ENCODE measurements around the gene SLC13A3. TPM values are rescaled to one million over a fixed set of nuclear protein-coding genes. Genes with fewer than 3 reads are reported as not detected.

The SLC13A3 gene
- total and polyA plus RNA-seq, 2 of the 4 experiments (the other 2 are of a cell fraction) = 2.5 to 4.2 TPM

GRCh38 chr20:46652699-46653098 lies 1.4 kb upstream of the SLC13A3 start:
- Histone ChIP-seq H3K18ac (ENCODE audit: low read depth, low read length) (no peak overlapping the region), H3K4ac (ENCODE audit: low read depth, low read length) (no peak overlapping the region), H3K36me3 (ENCODE audit: control insufficient read depth, insufficient read depth, low read length) (no peaks in the 10 kb centered on the region), H3K14ac (replicated peaks; ENCODE audit: low read depth, low read length) (no peak overlapping the region), H3K23ac (ENCODE audit: low read depth, low read length) (no peak overlapping the region), H3K9me1 (ENCODE audit: insufficient read depth, low read length) (no peaks in the 10 kb centered on the region), H3K56ac (ENCODE audit: extremely low read depth, insufficient read depth, low read length) (no peak overlapping the region), H3K4me3 (ENCODE audit: insufficient read depth, low read depth, low read length) (no peak overlapping the region), H3K27ac (ENCODE audit: insufficient read depth, low read length) (no peak overlapping the region), H2BK15ac (ENCODE audit: low read depth, low read length) (no peak overlapping the region), H2AFZ (replicated peaks; ENCODE audit: low read length, poor library complexity) (no peak overlapping the region), H3K9me3 (ENCODE audit: control insufficient read depth, insufficient read depth, low read length) (no peaks in the 10 kb centered on the region), H4K91ac (ENCODE audit: insufficient read depth, low read depth, low read length) (no peak overlapping the region), H4K20me1 (ENCODE audit: insufficient read depth, low read length) (no peaks in the 10 kb centered on the region), H2BK120ac (ENCODE audit: low read depth, low read length) (no peak overlapping the region), H2AK5ac (ENCODE audit: low read depth, low read length) (no peak overlapping the region), H3K9ac (ENCODE audit: low read depth, low read length) (no peak overlapping the region), H3K4me1 (ENCODE audit: control insufficient read depth, insufficient read depth, low read length) (no peaks in the 10 kb centered on the region), H2AK9ac (replicated peaks; ENCODE audit: low read depth, low read length, poor library complexity) (no peak overlapping the region), H2BK5ac (ENCODE audit: low read depth, low read length, poor library complexity, severe bottlenecking) (no peak overlapping the region), H3K4me2 (ENCODE audit: low read depth, low read length) (no peak overlapping the region), H4K5ac (ENCODE audit: low read depth, low read length) (no peak overlapping the region), H3K27me3 (ENCODE audit: control insufficient read depth, insufficient read depth, low read length) (peaks cover 27% of the 10 kb centered on the region), H3K79me1 (ENCODE audit: low read depth in 1 of 2, low read length in 2 of 2) (no peaks in the 10 kb centered on the region), H4K8ac (ENCODE audit: low read depth in 2 of 2, low read length in 2 of 2) (no peak overlapping the region), H2BK20ac (ENCODE audit: low read depth, low read length) (no peak overlapping the region)
- POLR2A ChIA-PET (ENCODE audit: unreplicated experiment) = no interaction called here
- dilution Hi-C loops (cut with HindIII; ENCODE audit: low sequenced_read_pairs, unreplicated experiment) = no loop called here
- CTCF ChIA-PET = no interaction called here
- BruUV-seq (replicated peaks) = no TSS peak
- ATAC-seq (ENCODE audit: low read depth) (no peak), DNase-seq (peak; percentile 37)
- in situ Hi-C loops (cut with MboI; ENCODE audit: low sequenced_read_pairs) = no loop called here
- intact Hi-C loops (cut with micrococcal nuclease) = loop anchor here (10.0 kb wide), 1 partner anchor 58 kb away; no protein-coding TSS in a partner anchor
- TF ChIP-seq RFX5 (IDR thresholded peaks at IDR 0.05; ENCODE audit: low read depth, low read length) (no peak), MAZ (IDR thresholded peaks at IDR 0.05; ENCODE audit: borderline replicate concordance, low read depth, low read length) (no peak), FOS (IDR thresholded peaks at IDR 0.05; ENCODE audit: low read depth, low read length) (0 out of 2 replicates have a peak, but pooled peaks have one; percentile 22), CTCF (conservative IDR thresholded peaks at IDR 0.05; ENCODE audit: low read depth, low read length) (no peak), ELK1 (IDR thresholded peaks at IDR 0.05; ENCODE audit: borderline replicate concordance, low read depth, low read length) (no peak), MAFK (IDR thresholded peaks at IDR 0.05; ENCODE audit: low read depth, low read length) (no peak), NFE2L2 (IDR thresholded peaks at IDR 0.05; ENCODE audit: low read depth, low read length) (no peak), USF2 (IDR thresholded peaks at IDR 0.05; ENCODE audit: low read depth, low read length) (no peak)
